GM19099 (cell line): ENCODE measurements around the gene ZNF507.

ENCODE experiments used
- POLR2A ChIP-seq: IDR thresholded peaks from 3 replicates; pipeline ENCODE4 v1.6.1; 2011; ENCODE audit warnings: low read depth; ENCODE audit not compliant: insufficient read length; ENCODE audit errors: extremely low read depth

ZNF507 gene

GRCh38 chr19:32354345-32354744 lies 8.9 kb downstream of the ZNF507 start:
- TF ChIP-seq POLR2A, result no peak

GRCh38 chr19:32355309-32355708 lies 9.9 kb downstream of the ZNF507 start:
- no peak for TF ChIP-seq POLR2A

- no peak for TF ChIP-seq POLR2A
These were observed 12.3 kb downstream of the ZNF507 start for GRCh38 chr19:32357720-32358119.

GRCh38 chr19:32358321-32358720 lies 12.9 kb downstream of the ZNF507 start:
- no peak for TF ChIP-seq POLR2A

- no peak for TF ChIP-seq POLR2A
These were observed 14.2 kb downstream of the ZNF507 start for GRCh38 chr19:32359581-32359980.

- no peak for TF ChIP-seq POLR2A
These were observed 16.3 kb downstream of the ZNF507 start for GRCh38 chr19:32361574-32362317.

GRCh38 chr19:32362318-32362691 lies 16.9 kb downstream of the ZNF507 start:
- TF ChIP-seq POLR2A, result no peak

GRCh38 chr19:32363175-32363574 lies 17.8 kb downstream of the ZNF507 start:
- TF ChIP-seq POLR2A, result no peak

- no peak for TF ChIP-seq POLR2A
These were observed 18.2 kb downstream of the ZNF507 start for GRCh38 chr19:32363632-32364031.

- no peak for TF ChIP-seq POLR2A
These were observed 18.6 kb downstream of the ZNF507 start for GRCh38 chr19:32364040-32364439.

- TF ChIP-seq POLR2A, result no peak
These were observed 21.7 kb downstream of the ZNF507 start for GRCh38 chr19:32367063-32367462.

GRCh38 chr19:32367948-32368536 lies 22.6 kb downstream of the ZNF507 start:
- no peak for TF ChIP-seq POLR2A

- TF ChIP-seq POLR2A, result no peak
These were observed 23.4 kb downstream of the ZNF507 start for GRCh38 chr19:32368787-32369186.

GRCh38 chr19:32372726-32373517 lies 27.5 kb downstream of the ZNF507 start:
- no peak for TF ChIP-seq POLR2A

GRCh38 chr19:32373585-32374295 lies 28.3 kb downstream of the ZNF507 start:
- no peak for TF ChIP-seq POLR2A
